ENCODE results near the gene PSMA8.
"Not testable (repeated sequence)": the region's sequence is repeated elsewhere in the genome, so short reads cannot be mapped to it uniquely, and the experiment has no call there.

The PSMA8 gene

GRCh38 chr18:26230497-26230896 lies 96.8 kb downstream of the PSMA8 start:
- in situ Hi-C loops (cut with MboI; ENCODE audit: low sequenced_read_pairs), result no loop called here

- in situ Hi-C loops (cut with MboI; ENCODE audit: low sequenced_read_pairs), result no loop called here
Observed at GRCh38 chr18:26233208-26233607, 99.5 kb downstream of the PSMA8 start.

- in situ Hi-C loops (cut with MboI; ENCODE audit: low sequenced_read_pairs), result not testable (repeated sequence)
Observed at GRCh38 chr18:26237363-26237762, 103.7 kb downstream of the PSMA8 start.

GRCh38 chr18:26238718-26239117 lies 105.0 kb downstream of the PSMA8 start:
- in situ Hi-C loops (cut with MboI; ENCODE audit: low sequenced_read_pairs), result not testable (repeated sequence)

GRCh38 chr18:26242392-26242791 lies 108.7 kb downstream of the PSMA8 start:
- in situ Hi-C loops (cut with MboI; ENCODE audit: low sequenced_read_pairs), result not testable (repeated sequence)
